ENCODE results near the gene NPM1.
"Not testable (repeated sequence)": the region's sequence is repeated elsewhere in the genome, so short reads cannot be mapped to it uniquely, and the experiment has no call there.

The NPM1 gene

GRCh38 chr5:171387345-171387969, at the start of gene NPM1:
TSS of gene NPM1 (plus strand) at chr5:171387849. CDS start at chr5:171387949, 100 bp downstream.
- peak; percentile 96 to 99 for DNase-seq

- no peak for DNase-seq
Measured at GRCh38 chr5:171340042-171340441, 47.6 kb upstream of the NPM1 start.

GRCh38 chr5:171340491-171340890, 47.2 kb upstream of the NPM1 start:
- no peak for DNase-seq

- DNase-seq = peak in 1 of 2 experiments; percentile 65
Measured at GRCh38 chr5:171342362-171343111, 45.1 kb upstream of the NPM1 start.

- no peak for DNase-seq
Measured at GRCh38 chr5:171344936-171345608, 42.6 kb upstream of the NPM1 start.

GRCh38 chr5:171351536-171352073, 36.0 kb upstream of the NPM1 start:
- no peak for DNase-seq

GRCh38 chr5:171355302-171355724, 32.3 kb upstream of the NPM1 start:
- no peak for DNase-seq

- DNase-seq = no peak
Measured at GRCh38 chr5:171357843-171358242, 29.8 kb upstream of the NPM1 start.

GRCh38 chr5:171361151-171361550, 26.5 kb upstream of the NPM1 start:
- not testable (repeated sequence) for DNase-seq

- not testable (repeated sequence) for DNase-seq
Measured at GRCh38 chr5:171363249-171363648, 24.4 kb upstream of the NPM1 start.

GRCh38 chr5:171363846-171364245, 23.8 kb upstream of the NPM1 start:
- no peak for DNase-seq

- peak in 1 of 2 experiments; percentile 18 for DNase-seq
Measured at GRCh38 chr5:171365351-171365750, 22.3 kb upstream of the NPM1 start.

- no peak for DNase-seq
Measured at GRCh38 chr5:171366645-171367044, 21.0 kb upstream of the NPM1 start.

- DNase-seq = no peak
Measured at GRCh38 chr5:171367424-171368370, 20.0 kb upstream of the NPM1 start.

- DNase-seq = no peak
Measured at GRCh38 chr5:171369056-171369455, 18.6 kb upstream of the NPM1 start.

GRCh38 chr5:171369898-171370297, 17.8 kb upstream of the NPM1 start:
- DNase-seq = no peak

- not testable (repeated sequence) for DNase-seq
Measured at GRCh38 chr5:171370881-171371280, 16.8 kb upstream of the NPM1 start.

- no peak for DNase-seq
Measured at GRCh38 chr5:171371326-171371725, 16.3 kb upstream of the NPM1 start.

GRCh38 chr5:171379961-171380360, 7.7 kb upstream of the NPM1 start:
- DNase-seq = no peak

GRCh38 chr5:171384416-171384815, 3.2 kb upstream of the NPM1 start:
- DNase-seq = not testable (repeated sequence)

GRCh38 chr5:171384999-171385398, 2.6 kb upstream of the NPM1 start:
- not testable (repeated sequence) for DNase-seq

- no peak for DNase-seq
Measured at GRCh38 chr5:171386006-171386671, 1.5 kb upstream of the NPM1 start.

Measured in SW 1271 (cell line).